Calu3 (cell line): Measurements from ENCODE around the gene ZNF547. TPM values are rescaled to one million over a fixed set of nuclear protein-coding genes. Genes with fewer than 3 reads are reported as not detected.
"Not testable (repeated sequence)": the region's sequence is repeated elsewhere in the genome, so short reads cannot be mapped to it uniquely, and the experiment has no call there.

Experiments
- BruUV-seq: library from RNA; stranded (reverse); fragments of 400-500 nt; replicated peaks from 2 replicates; lab custom pipeline; 2021; lab: Mats Ljungman, UMichigan
- CTCF ChIA-PET: fragments of 300-600 bp; sonication (Branson Sonifier 250); formaldehyde crosslinking; loops from one replicate; lab custom pipeline; 2022; ENCODE audit warnings: antibody characterized with exemption; lab: Charles Lee
- DNase-seq: peaks from one replicate; pipeline ENCODE4 v3.0.0; 2022
- H3K27ac Mint-ChIP-seq: one replicate; pipeline ENCODE4 v1.8.0; 2022; ENCODE audit warnings: mixed read lengths; ENCODE audit not compliant: unreplicated experiment
- H3K27me3 Mint-ChIP-seq: one replicate; pipeline ENCODE4 v1.8.0; 2022; ENCODE audit warnings: mixed read lengths; ENCODE audit not compliant: unreplicated experiment
- H3K36me3 Mint-ChIP-seq: one replicate; pipeline ENCODE4 v1.8.0; 2022; ENCODE audit warnings: mild to moderate bottlenecking, moderate library complexity, mixed read lengths; ENCODE audit not compliant: insufficient read depth, unreplicated experiment
- H3K4me1 Mint-ChIP-seq: one replicate; pipeline ENCODE4 v1.8.0; 2022; ENCODE audit warnings: mild to moderate bottlenecking, low read depth, mixed read lengths; ENCODE audit not compliant: unreplicated experiment
- H3K4me3 Mint-ChIP-seq: one replicate; pipeline ENCODE4 v1.8.0; 2022; ENCODE audit warnings: mild to moderate bottlenecking, low read depth, moderate library complexity, mixed read lengths; ENCODE audit not compliant: unreplicated experiment
- H3K9me3 Mint-ChIP-seq: one replicate; pipeline ENCODE4 v1.8.0; 2022; ENCODE audit warnings: low read depth, mixed read lengths; ENCODE audit not compliant: unreplicated experiment
- intact Hi-C: fragments of 100-400 bp; cut with micrococcal nuclease; formaldehyde crosslinking; loops from one replicate; pipeline ENCODE4 v1.10.0; 2022; ENCODE audit not compliant: unreplicated experiment
- total RNA-seq: library from RNA; stranded (reverse); gene quantifications from 2 replicates; pipeline ENCODE4 v1.2.3, GENCODE V29; 2022
- TF ChIP-seq, protein P1 (sequence below): fragments of 200-600 bp; IDR thresholded peaks from one replicate; pipeline ENCODE4 v1.8.0; 2022; ENCODE audit warnings: antibody characterized with exemption; ENCODE audit not compliant: unreplicated experiment

Gene ZNF547
- total RNA-seq, 1 experiment from 2014 or later: 7.2 TPM

GRCh38 chr19:57366776-57367175 is 3.4 kb downstream of the ZNF547 start:
- CTCF ChIA-PET: no interaction called here
- no peak overlapping the region for H3K4me3 Mint-ChIP-seq
- peaks cover 23% of the 10 kb centered on the region for H3K9me3 Mint-ChIP-seq
- TF ChIP-seq, protein P1, sequence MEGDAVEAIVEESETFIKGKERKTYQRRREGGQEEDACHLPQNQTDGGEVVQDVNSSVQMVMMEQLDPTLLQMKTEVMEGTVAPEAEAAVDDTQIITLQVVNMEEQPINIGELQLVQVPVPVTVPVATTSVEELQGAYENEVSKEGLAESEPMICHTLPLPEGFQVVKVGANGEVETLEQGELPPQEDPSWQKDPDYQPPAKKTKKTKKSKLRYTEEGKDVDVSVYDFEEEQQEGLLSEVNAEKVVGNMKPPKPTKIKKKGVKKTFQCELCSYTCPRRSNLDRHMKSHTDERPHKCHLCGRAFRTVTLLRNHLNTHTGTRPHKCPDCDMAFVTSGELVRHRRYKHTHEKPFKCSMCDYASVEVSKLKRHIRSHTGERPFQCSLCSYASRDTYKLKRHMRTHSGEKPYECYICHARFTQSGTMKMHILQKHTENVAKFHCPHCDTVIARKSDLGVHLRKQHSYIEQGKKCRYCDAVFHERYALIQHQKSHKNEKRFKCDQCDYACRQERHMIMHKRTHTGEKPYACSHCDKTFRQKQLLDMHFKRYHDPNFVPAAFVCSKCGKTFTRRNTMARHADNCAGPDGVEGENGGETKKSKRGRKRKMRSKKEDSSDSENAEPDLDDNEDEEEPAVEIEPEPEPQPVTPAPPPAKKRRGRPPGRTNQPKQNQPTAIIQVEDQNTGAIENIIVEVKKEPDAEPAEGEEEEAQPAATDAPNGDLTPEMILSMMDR: no peak
- no peaks in the 10 kb centered on the region for H3K27me3 Mint-ChIP-seq
- BruUV-seq: no TSS peak
- intact Hi-C loops: no loop called here
- peaks cover 21% of the 10 kb centered on the region for H3K4me1 Mint-ChIP-seq
- DNase-seq: no peak
- H3K36me3 Mint-ChIP-seq: peaks cover 33% of the 10 kb centered on the region
- H3K27ac Mint-ChIP-seq: no peak overlapping the region

DNA sequence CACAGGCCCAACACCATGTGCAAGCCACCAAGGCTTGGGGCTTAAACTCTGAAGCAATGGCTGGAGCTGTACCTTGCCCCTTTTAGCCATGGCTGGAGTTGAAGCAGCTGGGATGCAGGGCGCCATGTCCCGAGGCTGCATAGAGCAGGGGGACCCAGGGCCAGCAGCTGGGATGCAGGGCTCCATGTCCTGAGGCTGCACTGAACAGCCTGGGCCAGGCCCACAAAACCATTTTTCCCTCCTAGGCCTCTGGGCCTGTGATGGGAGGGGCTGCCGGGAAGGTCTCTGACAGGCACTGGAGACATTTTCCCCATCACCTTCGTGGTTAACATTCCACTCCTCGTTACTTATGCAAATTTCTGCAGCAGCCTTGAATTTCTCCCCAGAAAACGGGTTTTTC is 10.8 kb downstream of the ZNF547 start:
- intact Hi-C loops: no loop called here
- H3K36me3 Mint-ChIP-seq: peaks cover 20% of the 10 kb centered on the region
- BruUV-seq: no TSS peak
- TF ChIP-seq, protein P1: no peak
- no peaks in the 10 kb centered on the region for H3K4me1 Mint-ChIP-seq
- CTCF ChIA-PET: no interaction called here
- no peak overlapping the region for H3K27ac Mint-ChIP-seq
- DNase-seq: no peak
- H3K27me3 Mint-ChIP-seq: no peaks in the 10 kb centered on the region
- H3K4me3 Mint-ChIP-seq: no peak overlapping the region
- H3K9me3 Mint-ChIP-seq: peaks cover 31% of the 10 kb centered on the region

DNA sequence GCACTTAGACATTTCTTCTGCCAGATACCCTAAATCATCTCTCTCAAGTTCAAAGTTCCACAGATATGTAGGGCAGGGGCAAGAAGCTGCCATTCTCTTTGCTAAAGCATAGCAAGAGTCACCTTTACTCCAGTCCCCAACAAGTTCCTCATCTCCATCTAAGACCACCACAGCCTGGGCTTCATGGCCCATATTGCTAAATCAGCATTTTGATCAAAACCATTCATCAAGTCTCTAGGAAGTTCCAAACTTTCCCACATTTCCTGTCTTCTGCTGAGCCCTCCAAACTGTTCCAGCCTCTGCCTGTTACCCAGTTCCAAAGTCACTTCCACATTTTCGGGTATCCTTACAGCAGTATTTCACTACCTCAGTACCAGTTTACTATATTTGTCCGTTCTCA is 11.3 kb downstream of the ZNF547 start:
- peaks cover 31% of the 10 kb centered on the region for H3K9me3 Mint-ChIP-seq
- H3K4me1 Mint-ChIP-seq, BruUV-seq, CTCF ChIA-PET, intact Hi-C loops, DNase-seq, H3K4me3 Mint-ChIP-seq, H3K27me3 Mint-ChIP-seq, H3K27ac Mint-ChIP-seq: not testable (repeated sequence)
- peaks cover 20% of the 10 kb centered on the region for H3K36me3 Mint-ChIP-seq

- no peak overlapping the region for H3K4me3 Mint-ChIP-seq
- DNase-seq: no peak
- no peaks in the 10 kb centered on the region for H3K27me3 Mint-ChIP-seq
- no peak overlapping the region for H3K27ac Mint-ChIP-seq
- TF ChIP-seq, protein P1: no peak
- intact Hi-C loops: no loop called here
- CTCF ChIA-PET: no interaction called here
- H3K9me3 Mint-ChIP-seq: peaks cover 31% of the 10 kb centered on the region
- no TSS peak for BruUV-seq
- H3K4me1 Mint-ChIP-seq: no peaks in the 10 kb centered on the region
- H3K36me3 Mint-ChIP-seq: peaks cover 20% of the 10 kb centered on the region
Observed at GRCh38 chr19:57376151-57376550, 12.8 kb downstream of the ZNF547 start.

DNA sequence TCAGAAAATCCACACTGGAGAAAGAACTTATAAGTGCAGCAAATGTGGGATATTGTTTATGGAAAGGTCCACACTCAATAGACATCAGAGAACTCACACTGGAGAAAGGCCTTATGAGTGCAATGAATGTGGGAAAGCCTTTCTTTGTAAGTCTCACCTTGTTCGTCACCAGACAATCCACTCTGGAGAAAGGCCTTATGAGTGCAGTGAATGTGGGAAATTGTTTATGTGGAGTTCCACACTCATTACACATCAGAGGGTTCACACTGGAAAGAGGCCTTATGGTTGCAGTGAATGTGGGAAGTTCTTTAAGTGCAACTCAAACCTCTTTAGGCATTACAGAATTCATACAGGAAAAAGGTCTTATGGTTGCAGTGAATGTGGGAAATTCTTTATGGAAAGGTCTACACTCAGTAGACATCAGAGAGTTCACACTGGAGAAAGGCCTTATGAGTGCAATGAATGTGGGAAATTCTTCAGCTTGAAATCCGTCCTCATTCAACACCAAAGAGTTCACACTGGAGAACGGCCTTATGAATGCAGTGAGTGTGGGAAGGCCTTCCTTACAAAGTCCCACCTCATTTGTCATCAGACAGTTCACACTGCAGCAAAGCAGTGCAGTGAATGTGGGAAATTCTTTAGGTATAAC is 14.3 kb downstream of the ZNF547 start:
- peaks cover 12% of the 10 kb centered on the region for H3K36me3 Mint-ChIP-seq
- DNase-seq: no peak
- H3K4me1 Mint-ChIP-seq: no peaks in the 10 kb centered on the region
- H3K4me3 Mint-ChIP-seq: no peak overlapping the region
- CTCF ChIA-PET: no interaction called here
- TF ChIP-seq, protein P1: no peak
- no peak overlapping the region for H3K27ac Mint-ChIP-seq
- no peaks in the 10 kb centered on the region for H3K27me3 Mint-ChIP-seq
- intact Hi-C loops: no loop called here
- peaks cover 20% of the 10 kb centered on the region for H3K9me3 Mint-ChIP-seq
- BruUV-seq: no TSS peak
